Endothelial cell (in vitro differentiated cells): ENCODE results near the gene ABCC9. TPM values are rescaled to one million over a fixed set of nuclear protein-coding genes. Genes with fewer than 3 reads are reported as not detected.
"Not testable (repeated sequence)": the region's sequence is repeated elsewhere in the genome, so short reads cannot be mapped to it uniquely, and the experiment has no call there.

Experiments
- DNase-seq: peaks from one replicate; pipeline ENCODE4 v3.0.0; 2021; ENCODE audit warnings: low spot score
- H3K27ac Mint-ChIP-seq: one replicate; pipeline ENCODE4 v1.8.0; 2021; ENCODE audit warnings: mixed read lengths, inconsistent platforms; ENCODE audit not compliant: unreplicated experiment
- H3K27me3 Mint-ChIP-seq: one replicate; pipeline ENCODE4 v1.8.0; 2021; ENCODE audit warnings: mild to moderate bottlenecking, moderate library complexity, mixed read lengths, inconsistent platforms; ENCODE audit not compliant: unreplicated experiment
- H3K36me3 Mint-ChIP-seq: one replicate; pipeline ENCODE4 v1.8.0; 2021; ENCODE audit warnings: mild to moderate bottlenecking, low read depth, mixed read lengths, inconsistent platforms; ENCODE audit not compliant: unreplicated experiment
- H3K4me1 Mint-ChIP-seq: one replicate; pipeline ENCODE4 v1.8.0; 2021; ENCODE audit warnings: mild to moderate bottlenecking, mixed read lengths, inconsistent platforms; ENCODE audit not compliant: unreplicated experiment
- H3K4me3 Mint-ChIP-seq: one replicate; pipeline ENCODE4 v1.8.0; 2021; ENCODE audit warnings: mild to moderate bottlenecking, mixed read lengths, inconsistent platforms; ENCODE audit not compliant: unreplicated experiment
- H3K9me3 Mint-ChIP-seq: one replicate; pipeline ENCODE4 v1.8.0; 2021; ENCODE audit warnings: mixed read lengths, inconsistent platforms; ENCODE audit not compliant: unreplicated experiment
- total RNA-seq: library from RNA; stranded (reverse); fragmentation: NEBNext Ultra II Directional; extraction: Animal tissue kit (Norgen Biotek cat#: 25700); gene quantifications from one replicate; pipeline ENCODE4 v1.2.1, GENCODE V29; 2021; ENCODE audit not compliant: unreplicated experiment
- TF ChIP-seq, protein P1 (sequence below): fragments of 200-600 bp; sonication (generic); IDR thresholded peaks from one replicate; pipeline ENCODE4 v1.5.0; 2021; ENCODE audit warnings: antibody characterized with exemption; ENCODE audit not compliant: unreplicated experiment

ABCC9 gene
- total RNA-seq, 1 donor from 2014 or later, result 1.2 TPM

DNA sequence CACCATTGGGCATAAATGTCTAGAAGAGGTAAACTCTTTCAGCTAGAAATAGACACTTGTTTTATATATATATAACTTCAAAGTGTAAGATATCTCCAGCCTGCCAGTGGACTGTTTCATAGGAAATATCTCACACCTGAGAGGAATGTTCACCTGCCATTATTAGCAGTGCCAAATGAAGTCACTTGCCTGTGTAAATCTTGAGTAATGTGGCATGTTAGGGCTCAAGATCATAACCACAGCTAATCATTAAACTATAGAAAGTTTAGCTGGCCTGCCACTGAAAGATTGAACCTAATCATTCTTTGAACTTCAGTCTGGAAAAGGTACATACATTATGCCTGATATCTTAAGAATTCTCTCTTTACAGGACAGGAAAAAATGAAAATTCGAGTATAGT, 141.2 kb downstream of the ABCC9 start:
- TF ChIP-seq, protein P1, sequence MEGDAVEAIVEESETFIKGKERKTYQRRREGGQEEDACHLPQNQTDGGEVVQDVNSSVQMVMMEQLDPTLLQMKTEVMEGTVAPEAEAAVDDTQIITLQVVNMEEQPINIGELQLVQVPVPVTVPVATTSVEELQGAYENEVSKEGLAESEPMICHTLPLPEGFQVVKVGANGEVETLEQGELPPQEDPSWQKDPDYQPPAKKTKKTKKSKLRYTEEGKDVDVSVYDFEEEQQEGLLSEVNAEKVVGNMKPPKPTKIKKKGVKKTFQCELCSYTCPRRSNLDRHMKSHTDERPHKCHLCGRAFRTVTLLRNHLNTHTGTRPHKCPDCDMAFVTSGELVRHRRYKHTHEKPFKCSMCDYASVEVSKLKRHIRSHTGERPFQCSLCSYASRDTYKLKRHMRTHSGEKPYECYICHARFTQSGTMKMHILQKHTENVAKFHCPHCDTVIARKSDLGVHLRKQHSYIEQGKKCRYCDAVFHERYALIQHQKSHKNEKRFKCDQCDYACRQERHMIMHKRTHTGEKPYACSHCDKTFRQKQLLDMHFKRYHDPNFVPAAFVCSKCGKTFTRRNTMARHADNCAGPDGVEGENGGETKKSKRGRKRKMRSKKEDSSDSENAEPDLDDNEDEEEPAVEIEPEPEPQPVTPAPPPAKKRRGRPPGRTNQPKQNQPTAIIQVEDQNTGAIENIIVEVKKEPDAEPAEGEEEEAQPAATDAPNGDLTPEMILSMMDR, result no peak
- H3K4me3 Mint-ChIP-seq, result no peak overlapping the region
- H3K27me3 Mint-ChIP-seq, result no peaks in the 10 kb centered on the region
- DNase-seq, result no peak
- H3K27ac Mint-ChIP-seq, result no peak overlapping the region
- no peaks in the 10 kb centered on the region for H3K36me3 Mint-ChIP-seq
- H3K4me1 Mint-ChIP-seq, result no peaks in the 10 kb centered on the region
- H3K9me3 Mint-ChIP-seq, result no peaks in the 10 kb centered on the region

DNA sequence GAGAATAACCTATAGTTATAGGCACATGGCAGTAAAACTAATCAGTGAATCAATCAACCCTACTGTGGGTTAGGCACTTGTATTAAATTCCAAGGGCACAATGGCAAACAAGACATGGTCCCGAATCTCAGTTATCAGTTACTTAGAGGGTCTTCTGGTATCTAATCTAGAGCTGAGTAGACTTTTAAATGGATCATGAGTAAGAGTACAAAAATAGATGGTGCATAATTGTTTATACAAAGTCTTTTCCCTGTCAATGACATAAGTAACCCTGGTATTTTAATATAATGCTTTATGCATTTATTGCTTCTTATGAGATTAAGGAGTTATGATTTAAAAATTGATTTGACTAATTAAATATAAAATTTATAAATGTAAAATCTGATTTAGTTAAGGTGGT, 143.7 kb downstream of the ABCC9 start:
- no peak for DNase-seq
- no peak overlapping the region for H3K4me3 Mint-ChIP-seq
- H3K36me3 Mint-ChIP-seq, result no peaks in the 10 kb centered on the region
- no peak overlapping the region for H3K27ac Mint-ChIP-seq
- peaks cover 1% of the 10 kb centered on the region for H3K27me3 Mint-ChIP-seq
- no peaks in the 10 kb centered on the region for H3K4me1 Mint-ChIP-seq
- H3K9me3 Mint-ChIP-seq, result no peaks in the 10 kb centered on the region
- TF ChIP-seq, protein P1, result no peak

DNA sequence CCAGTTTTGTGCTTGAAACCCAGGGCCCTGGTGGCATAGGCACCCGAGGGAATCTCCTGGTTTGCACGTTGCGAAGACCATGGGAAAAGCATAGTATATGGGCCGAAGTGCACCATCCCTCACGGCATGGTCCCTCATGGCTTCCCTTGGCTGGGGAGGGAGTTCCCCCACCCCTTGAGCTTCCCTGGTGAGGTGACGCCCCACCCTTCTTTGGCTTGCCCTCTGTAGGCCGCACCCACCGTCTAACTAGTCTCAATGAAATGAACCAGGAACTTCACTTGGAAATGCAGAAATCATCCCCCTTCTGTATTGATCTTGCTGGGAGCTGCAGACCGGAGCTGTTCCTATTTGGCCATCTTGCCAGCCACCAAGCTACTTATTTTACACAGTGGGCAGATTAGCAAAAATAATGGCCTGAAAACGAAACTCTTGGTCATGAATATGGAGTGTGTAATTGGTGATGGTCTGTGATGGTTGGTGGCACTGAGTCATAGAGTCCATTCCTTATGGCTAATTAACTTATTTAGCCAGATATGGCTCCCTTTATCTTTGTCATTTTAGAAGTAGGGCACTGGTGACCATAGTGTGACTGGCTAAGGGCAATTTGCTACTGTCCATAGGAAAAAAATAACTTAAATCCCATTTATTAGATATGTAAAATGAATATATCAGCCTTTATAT, 145.4 kb downstream of the ABCC9 start:
- TF ChIP-seq, protein P1, result no peak
- Mint-ChIP-seq H3K4me3 (no peak overlapping the region), H3K27me3 (peaks cover 1% of the 10 kb centered on the region), H3K4me1 (no peaks in the 10 kb centered on the region), H3K27ac (no peak overlapping the region), H3K9me3 (no peaks in the 10 kb centered on the region), H3K36me3 (no peaks in the 10 kb centered on the region)
- DNase-seq, result no peak

DNA sequence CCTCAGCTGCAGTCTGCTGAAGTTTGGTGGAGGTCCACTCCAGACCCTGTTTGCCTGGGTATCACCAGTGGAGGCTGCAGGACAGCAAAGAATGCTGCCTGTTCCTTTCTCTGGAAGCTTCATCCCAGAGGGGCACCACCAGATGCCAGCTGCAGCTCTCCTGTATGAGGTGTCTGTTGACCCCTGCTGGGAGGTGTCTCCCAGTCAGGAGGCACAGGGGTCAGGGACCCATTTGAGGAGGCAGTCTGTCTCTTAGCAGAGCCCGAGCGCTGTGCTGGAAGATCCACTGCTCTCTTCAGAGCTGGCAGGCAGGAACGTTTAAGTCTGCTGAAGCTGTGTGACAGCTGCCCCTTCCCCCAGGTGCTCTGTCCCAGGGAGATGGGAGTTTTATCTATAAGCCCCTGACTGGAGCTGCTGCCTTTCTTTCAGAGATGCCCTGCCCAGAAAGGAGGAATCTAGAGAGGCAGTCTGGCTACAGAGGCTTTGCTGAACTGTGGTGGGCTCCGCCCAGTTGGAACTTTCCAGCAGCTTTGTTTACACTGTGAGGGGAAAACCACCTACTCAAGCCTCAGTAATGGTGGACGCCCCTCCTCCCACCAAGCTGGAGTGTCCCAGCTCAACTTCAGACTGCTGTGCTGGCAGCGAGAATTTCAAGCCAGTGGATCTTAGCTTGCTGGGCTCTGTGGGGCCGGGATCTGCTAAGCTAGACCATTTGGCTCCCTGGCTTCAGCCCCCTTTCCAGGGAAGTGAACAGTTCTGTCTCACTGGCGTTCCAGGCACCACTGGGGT, 146.2 kb downstream of the ABCC9 start:
- not testable (repeated sequence) for H3K36me3 Mint-ChIP-seq, H3K4me3 Mint-ChIP-seq, H3K27me3 Mint-ChIP-seq

DNA sequence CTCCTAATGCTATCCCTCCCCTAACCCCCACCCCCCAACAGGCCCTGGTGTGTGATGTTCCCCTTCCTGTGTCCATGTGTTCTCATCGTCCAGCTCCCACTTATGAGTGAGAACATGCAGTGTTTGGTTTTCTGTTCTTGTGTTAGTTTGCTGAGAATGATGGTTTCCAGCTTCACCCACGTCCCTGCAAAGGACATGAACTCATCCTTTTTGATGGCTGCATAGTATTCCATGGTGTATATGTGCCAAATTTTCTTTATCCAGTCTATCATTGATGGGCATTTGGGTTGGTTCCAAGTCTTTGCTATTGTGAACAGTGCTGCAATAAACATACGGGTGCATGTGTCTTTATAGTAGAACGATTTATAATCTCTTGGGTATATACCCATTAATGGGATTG, 151.5 kb downstream of the ABCC9 start:
- not testable (repeated sequence) for DNase-seq, H3K9me3 Mint-ChIP-seq, H3K36me3 Mint-ChIP-seq, H3K4me1 Mint-ChIP-seq, H3K27ac Mint-ChIP-seq, H3K27me3 Mint-ChIP-seq, H3K4me3 Mint-ChIP-seq

More for the DNA sequence above, 146.2 kb downstream of the ABCC9 start:
- not testable (repeated sequence) for H3K4me1 Mint-ChIP-seq, DNase-seq, H3K9me3 Mint-ChIP-seq, H3K27ac Mint-ChIP-seq
